ENCODE data around the gene C1QTNF5. TPM values are rescaled to one million over a fixed set of nuclear protein-coding genes. Genes with fewer than 3 reads are reported as not detected.
A peak's percentile ranks its signal among the peaks of the same experiment; 100 is the strongest.
"Not testable (repeated sequence)": the region's sequence is repeated elsewhere in the genome, so short reads cannot be mapped to it uniquely, and the experiment has no call there.

Gene C1QTNF5
- 32.9 TPM for total RNA-seq

- peak; percentile 80 for DNase-seq (ENCODE audit: low spot score)
Measured at GRCh38 chr11:119340335-119341221, at the start of gene C1QTNF5. Gene C1QTNF5, minus strand, starts transcription at chr11:119340883. Its CDS starts 486 bp downstream, at chr11:119340397.

GRCh38 chr11:119389611-119390254, 49.0 kb upstream of the C1QTNF5 start:
- DNase-seq (ENCODE audit: low spot score) = no peak

GRCh38 chr11:119388103-119388502, 47.4 kb upstream of the C1QTNF5 start:
- DNase-seq (ENCODE audit: low spot score) = no peak

GRCh38 chr11:119384332-119384731, 43.6 kb upstream of the C1QTNF5 start:
- DNase-seq (ENCODE audit: low spot score) = no peak

GRCh38 chr11:119382513-119382912, 41.8 kb upstream of the C1QTNF5 start:
- not testable (repeated sequence) for DNase-seq (ENCODE audit: low spot score)

- no peak for DNase-seq (ENCODE audit: low spot score)
Measured at GRCh38 chr11:119382101-119382500, 41.4 kb upstream of the C1QTNF5 start.

- peak; percentile 98 for DNase-seq (ENCODE audit: low spot score)
Measured at GRCh38 chr11:119381181-119381988, 40.7 kb upstream of the C1QTNF5 start, which contains the start of gene USP2. Gene USP2, minus strand, starts transcription at chr11:119381690. Its CDS starts 8,210 bp downstream, at chr11:119373480.

- DNase-seq (ENCODE audit: low spot score) = no peak
Measured at GRCh38 chr11:119380827-119381180, 40.1 kb upstream of the C1QTNF5 start.

GRCh38 chr11:119380160-119380826, 39.6 kb upstream of the C1QTNF5 start:
- DNase-seq (ENCODE audit: low spot score) = no peak

- no peak for DNase-seq (ENCODE audit: low spot score)
Measured at GRCh38 chr11:119378851-119379465, 38.3 kb upstream of the C1QTNF5 start.

GRCh38 chr11:119377961-119378667, 37.4 kb upstream of the C1QTNF5 start:
- no peak for DNase-seq (ENCODE audit: low spot score)

GRCh38 chr11:119377112-119377901, 36.6 kb upstream of the C1QTNF5 start:
- no peak for DNase-seq (ENCODE audit: low spot score)

- DNase-seq (ENCODE audit: low spot score) = peak; percentile 78
Measured at GRCh38 chr11:119376197-119376847, 35.6 kb upstream of the C1QTNF5 start.

- peak; percentile 81 for DNase-seq (ENCODE audit: low spot score)
Measured at GRCh38 chr11:119375337-119376196, 34.9 kb upstream of the C1QTNF5 start.

- DNase-seq (ENCODE audit: low spot score) = no peak
Measured at GRCh38 chr11:119374632-119375336, 34.1 kb upstream of the C1QTNF5 start.

GRCh38 chr11:119373921-119374631, 33.4 kb upstream of the C1QTNF5 start:
- DNase-seq (ENCODE audit: low spot score) = peak; percentile 77
